ENCODE results near the gene KDM2A.
"Not testable (repeated sequence)": the region's sequence is repeated elsewhere in the genome, so short reads cannot be mapped to it uniquely, and the experiment has no call there.

Gene KDM2A

DNA sequence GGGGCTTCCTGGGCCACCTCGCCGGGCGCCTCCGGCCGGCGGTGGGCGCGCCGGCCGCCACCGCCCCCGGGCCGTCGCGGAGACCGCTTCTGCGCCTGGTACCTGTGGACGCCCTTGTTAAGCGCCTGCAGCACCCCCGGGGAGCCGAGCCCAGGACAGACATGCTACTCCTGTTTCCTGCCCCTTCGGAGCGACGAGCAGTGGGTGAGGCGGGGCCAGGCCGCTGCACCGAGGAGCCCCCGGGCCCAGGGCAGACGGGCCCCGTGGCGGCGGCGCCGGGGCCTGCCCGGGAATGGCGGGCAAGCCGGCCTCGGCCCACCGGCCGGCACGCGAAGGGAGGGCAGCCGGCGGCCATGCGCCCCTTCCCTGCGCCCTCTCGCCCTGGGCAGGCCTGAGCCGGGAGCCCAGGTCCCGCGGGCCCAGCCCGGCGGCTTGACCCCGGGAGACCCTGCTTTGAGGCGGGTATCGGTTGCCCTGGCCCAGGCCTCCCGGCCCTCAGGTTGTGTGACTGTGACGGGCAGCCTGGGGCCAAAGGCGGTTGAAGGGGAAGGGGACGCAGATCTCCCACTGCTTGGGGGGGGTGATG lies 789 bp upstream of the KDM2A start:
- peak; percentile 42 for DNase-seq (ENCODE audit: low read depth)

DNA sequence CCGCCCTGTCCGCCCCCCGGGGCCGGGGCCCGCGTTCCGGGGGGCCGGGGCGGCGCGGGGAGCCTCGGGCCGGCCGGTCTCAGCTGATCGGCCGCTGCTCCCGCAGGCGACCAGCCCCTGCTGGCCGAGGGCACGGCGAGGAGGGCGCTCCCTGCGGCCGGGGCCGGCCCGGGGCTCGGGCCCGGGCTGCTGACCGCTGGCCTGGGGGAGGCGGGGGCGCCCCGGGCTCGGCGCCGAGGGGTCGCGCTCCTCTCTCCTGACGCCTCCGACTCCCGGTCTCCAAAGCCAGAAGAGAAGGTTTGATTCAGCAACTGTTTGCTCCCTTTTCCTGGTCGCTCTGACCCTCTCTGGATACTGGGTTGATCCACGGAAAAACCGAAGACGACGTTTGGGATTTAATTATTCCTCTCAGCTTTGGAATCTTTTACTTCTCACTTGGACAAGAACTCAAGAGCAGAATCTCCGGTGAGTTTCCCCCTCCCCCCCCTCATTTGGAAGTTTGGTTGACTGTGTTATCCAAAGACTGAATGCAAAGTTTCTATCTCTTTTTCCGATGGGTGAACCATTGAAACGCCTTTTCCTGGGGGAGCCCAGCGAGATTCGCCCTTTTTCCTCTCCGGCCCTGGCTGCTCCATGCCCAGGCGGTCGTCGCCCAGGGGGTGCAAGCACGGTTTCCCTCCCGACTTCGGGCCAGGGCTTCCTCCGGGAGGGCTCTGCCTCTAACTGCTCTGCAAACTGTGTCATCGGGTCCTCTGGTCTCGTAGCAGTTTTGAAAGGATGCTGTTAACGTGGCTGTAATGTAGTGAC lies 725 bp downstream of the KDM2A start:
- DNase-seq (ENCODE audit: low read depth), result no peak

DNA sequence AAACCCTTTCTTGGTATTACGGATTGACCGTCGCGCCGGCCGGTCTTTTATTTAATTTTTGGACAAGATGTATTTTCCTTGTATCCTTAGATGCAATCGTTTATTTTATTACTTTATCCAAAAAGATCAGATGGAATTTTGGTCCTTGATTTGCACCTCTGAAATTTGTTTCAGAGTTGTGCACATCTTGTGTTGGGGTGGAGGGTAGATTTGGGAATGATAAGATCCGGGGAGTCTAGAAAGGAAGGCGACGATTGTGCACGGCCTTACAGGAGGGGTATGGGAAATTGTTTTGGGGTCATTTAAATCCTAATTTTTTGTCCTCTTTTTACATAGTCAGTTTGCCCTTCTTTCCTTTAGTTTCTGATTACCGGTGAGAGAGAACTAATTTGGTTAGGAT lies 1.4 kb downstream of the KDM2A start:
- DNase-seq (ENCODE audit: low read depth), result no peak

DNA sequence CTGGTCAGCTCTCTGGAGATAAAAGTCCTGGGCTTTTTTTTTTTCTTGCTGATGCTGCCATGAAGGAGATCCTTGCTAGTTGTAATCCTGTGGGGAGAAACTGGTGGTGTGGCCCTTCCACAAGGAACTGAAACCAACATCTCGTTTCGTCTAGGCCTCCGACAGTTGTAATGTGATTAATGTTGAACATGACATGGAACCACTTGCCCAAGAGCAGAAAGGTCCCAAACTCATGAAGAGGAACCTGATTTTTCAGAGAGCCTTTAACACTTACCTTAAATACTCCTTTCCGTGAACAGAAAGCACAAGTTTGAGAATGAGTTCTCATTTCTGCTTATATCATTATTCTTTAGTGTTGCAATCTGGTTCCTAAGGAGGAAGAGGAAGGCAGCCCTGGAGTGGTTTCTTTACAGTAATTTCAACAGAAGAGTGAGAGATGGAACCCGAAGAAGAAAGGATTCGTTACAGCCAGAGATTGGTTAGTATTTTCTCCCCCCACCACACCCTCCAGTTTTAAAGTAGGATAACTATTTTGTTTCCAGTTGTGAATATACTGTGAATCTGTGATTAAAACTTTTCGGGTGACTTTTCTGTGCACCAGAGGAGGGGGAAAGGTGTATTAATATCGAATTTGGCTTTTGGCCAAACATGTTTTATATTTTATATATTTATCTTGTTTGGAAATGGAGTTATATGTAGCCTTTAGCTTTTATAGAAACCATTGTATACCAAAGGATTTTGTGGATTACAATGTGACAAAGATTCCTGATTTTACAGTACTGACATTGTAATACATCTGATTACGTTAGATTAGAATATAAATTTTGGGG lies 2.0 kb downstream of the KDM2A start:
- no peak for DNase-seq (ENCODE audit: low read depth)

DNA sequence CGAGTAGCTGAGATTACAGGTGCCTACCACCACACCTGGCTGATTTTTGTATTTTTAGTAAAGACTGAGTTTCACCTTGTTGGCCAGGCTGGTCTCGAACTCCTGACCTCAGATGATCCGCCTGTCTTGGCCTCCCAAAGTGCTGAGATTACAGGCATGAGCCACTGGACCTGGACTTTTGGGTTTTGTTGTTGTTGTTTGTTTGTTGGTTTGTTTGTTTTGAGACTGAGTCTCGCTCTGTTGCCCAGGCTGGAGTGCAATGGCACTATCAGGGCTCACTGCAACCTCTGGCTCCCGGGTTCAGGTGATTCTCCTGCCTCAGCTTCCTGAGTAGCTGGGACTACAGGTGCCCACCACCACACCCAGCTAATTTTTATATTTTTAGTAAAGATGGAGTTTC lies 4.7 kb downstream of the KDM2A start:
- DNase-seq (ENCODE audit: low read depth), result not testable (repeated sequence)

DNA sequence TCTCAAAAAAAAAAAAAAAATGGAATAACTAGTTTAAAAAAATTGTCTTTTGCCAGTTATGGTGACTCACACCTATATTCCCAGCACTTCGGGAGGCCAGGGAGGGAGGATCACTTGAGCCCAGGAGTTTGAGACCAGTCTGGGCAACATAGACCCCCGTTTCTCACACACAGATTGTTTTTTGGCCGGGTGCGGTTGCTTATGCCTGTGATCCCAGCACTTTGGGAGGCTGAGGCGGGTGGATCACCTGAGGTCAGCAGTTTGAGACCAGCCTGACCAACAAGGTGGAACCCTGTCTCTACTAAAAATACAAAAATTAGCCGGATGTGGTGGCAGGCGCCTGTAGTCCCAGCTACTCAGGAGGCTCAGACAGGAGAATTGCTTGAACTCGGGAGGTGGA lies 7.2 kb downstream of the KDM2A start:
- not testable (repeated sequence) for DNase-seq (ENCODE audit: low read depth)

DNA sequence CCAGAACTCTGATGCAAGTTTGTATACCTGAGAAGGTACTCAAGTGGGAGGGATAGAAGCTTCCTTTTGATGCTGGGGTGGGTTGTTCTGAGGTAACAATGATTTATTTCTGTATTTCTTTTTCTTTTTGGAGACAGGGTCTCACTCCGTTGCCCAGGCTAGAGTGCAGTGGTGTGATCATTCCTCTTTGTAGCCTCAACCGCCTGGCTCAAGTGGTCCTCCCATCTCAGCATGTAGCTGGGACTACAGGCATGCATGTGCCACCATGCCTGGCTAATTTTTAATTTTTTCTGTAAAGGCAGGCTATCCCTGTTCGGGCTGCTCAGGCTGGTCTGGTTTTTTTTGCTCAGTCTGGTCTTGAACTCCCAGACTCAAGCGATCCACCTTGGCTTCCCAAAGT lies 7.9 kb downstream of the KDM2A start:
- DNase-seq (ENCODE audit: low read depth), result no peak

DNA sequence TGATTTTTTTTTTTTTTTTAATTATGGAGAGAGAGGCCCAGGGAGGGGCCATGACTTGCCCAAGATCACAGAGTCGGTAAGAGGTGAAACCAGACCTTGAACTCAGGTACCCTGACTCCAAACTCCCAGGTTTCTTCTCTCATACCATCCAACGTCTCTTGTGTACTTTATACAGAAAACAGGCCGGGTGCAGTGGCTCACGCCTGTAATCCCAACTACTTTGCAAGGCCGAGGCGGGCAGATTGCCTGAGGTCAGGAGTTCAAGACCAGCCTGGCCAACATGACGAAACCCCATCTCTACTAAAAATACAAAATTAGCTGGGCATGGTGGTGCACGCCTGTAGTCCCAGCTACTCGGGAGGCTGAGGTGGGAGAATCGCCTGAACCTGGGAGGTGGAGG lies 11.8 kb downstream of the KDM2A start:
- DNase-seq (ENCODE audit: low read depth), result not testable (repeated sequence)

DNA sequence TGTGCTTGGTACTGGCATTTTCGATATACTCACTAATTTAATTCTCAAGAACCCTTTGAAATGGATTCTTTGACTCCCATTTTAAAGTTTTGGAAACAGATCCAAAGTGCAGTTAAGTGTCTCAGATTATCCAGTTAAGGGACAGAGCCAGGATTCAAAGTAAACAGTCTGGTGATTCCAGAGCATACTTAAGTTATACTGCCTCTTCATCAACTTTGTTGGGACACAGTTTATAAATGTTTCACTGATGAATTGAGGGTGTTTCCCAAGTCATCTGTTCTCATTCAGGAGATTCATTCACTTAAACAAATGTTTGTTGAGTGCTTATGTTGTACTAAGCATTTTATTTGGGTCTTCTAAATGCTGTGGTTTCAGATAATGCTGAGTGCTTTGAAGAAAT lies 17.1 kb downstream of the KDM2A start:
- no peak for DNase-seq (ENCODE audit: low read depth)

DNA sequence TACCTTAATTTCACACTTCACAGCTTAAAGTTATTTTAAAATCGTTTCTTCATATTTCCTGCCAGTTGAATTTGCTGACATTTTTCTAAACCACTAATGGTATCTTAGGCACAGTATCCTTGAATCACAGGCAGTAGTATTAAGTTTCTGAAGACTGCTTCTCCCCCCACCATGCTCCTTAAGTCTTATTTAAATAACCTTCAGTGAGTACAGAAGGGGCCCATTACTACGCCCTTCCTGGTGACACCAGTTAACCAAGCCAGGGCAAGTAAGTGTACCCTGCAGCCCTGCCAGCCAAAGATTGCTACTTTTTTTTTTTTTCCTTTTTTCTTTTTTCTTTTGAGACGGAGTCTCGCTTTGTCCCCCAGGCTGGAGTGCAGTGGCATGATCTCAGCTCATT lies 19.9 kb downstream of the KDM2A start:
- DNase-seq (ENCODE audit: low read depth), result no peak

DNA sequence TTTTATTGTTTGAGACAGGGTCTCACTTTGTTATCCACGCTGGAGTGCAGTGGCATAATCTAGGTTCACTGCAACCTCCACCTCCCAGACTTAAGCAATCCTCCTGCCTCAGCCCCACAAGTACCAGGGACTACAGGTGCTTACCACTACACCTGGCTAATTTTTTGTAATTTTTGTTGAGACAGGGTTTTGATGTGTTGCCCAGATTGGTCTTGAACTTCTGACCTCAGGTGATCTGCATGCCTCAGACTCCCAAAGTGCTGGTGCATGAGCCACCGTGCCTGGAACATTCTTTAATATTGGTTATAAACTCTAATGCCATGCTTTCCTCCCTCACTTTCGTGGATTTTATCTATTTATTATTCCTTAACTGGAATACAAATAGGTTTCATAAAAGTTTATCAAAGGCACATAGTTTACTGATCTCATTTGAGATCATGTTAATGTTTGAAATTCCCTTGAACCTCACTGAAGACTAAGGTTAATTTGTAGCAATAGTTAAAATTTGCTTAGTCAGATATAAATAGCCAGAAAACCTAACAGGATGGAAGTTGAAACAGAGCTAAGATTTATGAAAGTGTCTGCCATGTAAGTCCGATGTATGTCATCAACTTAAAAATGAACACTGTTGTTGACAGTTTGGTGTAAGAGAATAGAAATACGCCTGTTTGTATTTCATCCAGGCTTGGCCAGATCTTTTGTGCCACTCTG lies 27.6 kb downstream of the KDM2A start:
- no peak for DNase-seq (ENCODE audit: low read depth)

DNA sequence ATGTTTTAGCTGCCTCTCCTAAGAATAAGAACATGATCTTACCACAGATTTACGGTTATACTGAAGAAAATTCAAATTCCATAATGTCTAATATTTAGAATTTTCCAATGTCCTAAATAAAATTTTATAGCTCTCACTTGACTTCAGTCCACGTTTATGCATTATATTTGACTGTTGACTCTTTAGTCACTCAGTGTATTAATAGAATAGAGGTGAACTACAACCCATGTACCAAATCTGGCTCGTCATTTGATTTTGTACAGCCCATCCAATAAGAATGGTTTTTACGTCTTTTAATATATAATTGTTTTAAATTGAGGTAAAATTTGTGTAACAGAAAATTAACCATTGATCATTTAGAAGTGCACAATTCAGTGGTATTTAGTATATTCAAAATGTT lies 34.9 kb downstream of the KDM2A start:
- no peak for DNase-seq (ENCODE audit: low read depth)

DNA sequence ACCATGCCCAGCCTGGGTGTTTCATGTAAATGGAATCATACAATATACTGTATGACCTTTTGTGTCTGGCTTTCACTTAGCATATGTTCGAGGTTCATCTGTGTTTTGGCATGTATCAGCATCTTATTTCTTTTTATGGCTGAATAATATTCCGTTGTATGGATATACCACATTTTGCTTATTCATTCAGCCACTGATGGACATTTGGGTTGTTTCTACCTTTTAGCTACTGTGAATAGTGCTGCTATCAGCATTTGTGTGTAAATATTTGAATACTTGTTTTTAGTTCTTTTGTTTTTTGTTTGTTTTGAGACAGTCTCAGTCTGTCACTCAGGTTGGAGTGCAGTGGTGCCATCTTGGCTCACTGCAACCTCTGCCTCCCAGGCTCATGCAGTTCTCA lies 35.7 kb downstream of the KDM2A start:
- no peak for DNase-seq (ENCODE audit: low read depth)

DNA sequence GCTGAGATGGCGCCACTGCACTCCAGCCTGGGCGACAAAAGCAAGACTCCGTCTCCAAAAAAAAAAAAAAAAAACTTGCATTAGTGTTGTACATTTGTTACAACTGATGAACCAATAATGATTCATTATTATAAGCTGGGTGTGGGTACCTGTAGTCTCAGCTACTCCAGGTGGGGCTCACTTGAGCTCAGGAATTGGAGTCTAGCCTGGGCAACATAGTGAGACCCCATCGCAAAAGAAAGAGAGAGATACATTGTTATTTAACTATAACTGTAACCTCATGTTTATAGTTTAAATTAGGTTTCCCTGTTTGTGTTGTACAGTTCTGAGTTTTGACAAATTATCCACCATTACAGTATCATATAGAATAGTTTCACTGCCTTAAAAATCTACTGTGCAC lies 38.6 kb downstream of the KDM2A start:
- no peak for DNase-seq (ENCODE audit: low read depth)

DNA sequence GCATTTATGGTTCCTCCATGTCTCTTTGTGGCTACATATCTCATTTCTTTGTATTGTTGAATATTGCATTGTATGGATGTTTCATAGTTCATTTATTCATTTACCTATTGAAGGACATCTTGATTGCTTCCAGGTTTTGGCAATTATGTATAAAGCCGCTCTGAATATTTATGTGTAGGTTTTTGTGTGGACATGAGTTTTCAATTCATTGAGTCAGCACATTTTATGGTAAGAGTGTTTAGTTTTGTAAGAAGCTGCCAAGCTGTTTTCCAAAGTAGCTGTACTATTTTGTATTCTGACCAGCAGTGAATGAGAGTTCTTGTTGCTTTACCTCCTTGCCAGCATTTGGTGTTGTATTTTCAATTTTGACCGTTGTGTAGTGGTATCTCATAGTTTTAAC lies 39.2 kb downstream of the KDM2A start:
- no peak for DNase-seq (ENCODE audit: low read depth)

DNA sequence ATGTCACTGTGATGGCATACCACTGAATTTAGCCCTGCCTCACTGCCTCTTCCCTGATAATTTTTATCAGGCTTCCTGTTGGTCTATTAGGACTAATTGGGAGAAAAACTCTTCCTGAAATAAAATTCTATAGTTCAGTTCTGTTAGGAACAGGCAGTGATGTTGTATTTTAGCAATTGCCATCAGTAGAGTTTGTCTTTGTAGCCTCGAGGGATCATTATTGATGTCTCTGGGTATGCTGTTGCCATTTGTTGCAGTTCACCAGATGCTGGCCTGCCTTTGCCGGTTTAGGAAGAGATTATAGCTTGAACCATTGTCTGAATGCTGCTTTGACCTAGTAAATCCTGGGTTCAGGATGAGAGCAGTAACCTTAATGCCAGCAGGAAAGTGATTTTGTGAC lies 41.0 kb downstream of the KDM2A start:
- no peak for DNase-seq (ENCODE audit: low read depth)

DNA sequence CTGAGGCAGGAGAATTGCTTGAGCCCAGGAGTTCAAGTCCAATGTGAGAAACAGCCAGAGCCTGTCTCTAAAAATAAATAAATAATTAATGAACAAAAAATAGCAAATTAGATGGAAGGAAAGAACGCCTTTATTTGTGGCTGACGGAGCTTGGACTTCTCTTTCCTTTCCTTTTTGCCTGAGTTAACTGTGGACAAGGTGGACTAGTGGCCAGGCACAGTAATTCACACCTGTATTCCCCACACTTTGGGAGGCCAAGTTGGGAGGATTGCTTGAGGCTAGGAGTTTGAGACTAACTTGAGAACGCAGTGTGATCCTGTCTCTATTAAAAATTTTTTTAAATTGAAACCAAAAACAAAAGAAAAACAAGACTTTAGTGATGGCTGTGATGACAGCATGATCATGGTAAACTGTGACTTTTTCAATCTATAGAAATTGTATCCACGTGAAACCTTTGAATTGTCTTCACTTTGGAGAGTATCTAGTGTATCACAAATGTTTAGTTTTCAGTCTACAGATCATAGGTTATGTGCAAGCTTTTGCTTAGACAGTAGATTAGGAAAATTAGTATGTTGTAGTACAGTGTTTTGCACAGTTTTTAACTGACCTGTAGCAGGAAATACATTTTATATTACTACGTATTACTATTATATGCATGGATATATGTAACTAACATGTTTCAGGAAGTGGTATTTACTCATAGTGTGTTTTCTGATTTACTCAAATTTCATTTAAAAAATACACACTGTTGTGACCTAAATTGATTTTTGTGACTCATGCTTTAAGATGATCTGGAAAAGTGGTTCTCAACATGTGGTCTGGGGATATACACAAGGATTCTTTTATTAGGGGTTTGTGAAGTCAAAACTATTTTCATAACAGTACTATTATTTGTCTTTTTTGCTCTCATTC lies 42.1 kb downstream of the KDM2A start:
- no peak for DNase-seq (ENCODE audit: low read depth)

DNA sequence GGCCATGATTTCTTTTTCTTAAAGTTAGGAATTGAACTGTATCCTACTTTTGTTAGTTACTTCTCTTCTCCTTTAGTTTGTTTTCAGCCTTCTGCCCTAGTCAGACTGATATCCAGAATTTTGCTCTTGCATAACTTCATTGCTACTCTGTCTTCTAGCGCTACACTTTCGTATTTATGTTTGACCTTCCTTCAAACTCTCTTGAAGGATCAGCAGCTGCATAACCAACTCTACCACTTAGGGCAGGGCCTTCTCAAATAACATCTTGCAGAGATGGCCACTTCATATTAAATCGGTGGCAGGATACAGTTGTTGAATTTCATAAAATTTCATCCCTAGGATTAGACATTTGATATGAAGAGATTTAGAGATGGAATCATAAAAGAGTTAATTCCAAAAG lies 43.9 kb downstream of the KDM2A start:
- no peak for DNase-seq (ENCODE audit: low read depth)

DNA sequence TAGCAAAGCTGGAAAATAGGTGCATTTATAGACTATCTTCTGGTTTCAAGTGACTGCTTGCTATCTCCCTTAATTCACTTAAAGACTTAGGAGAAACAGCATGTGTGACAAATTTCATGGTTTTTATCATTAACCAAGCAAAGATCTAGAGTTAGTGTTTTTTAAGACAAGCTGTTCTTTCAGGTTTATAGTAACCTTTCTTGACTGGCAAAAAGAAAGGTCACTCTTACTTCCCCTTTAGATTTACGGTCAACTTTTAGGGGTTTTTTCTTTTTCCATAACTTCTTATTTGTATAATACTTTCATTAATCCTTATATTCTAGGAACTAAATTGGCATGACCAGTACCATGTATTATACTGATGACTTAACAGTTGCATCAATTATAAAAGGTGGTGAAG lies 46.6 kb downstream of the KDM2A start:
- DNase-seq (ENCODE audit: low read depth), result no peak

DNA sequence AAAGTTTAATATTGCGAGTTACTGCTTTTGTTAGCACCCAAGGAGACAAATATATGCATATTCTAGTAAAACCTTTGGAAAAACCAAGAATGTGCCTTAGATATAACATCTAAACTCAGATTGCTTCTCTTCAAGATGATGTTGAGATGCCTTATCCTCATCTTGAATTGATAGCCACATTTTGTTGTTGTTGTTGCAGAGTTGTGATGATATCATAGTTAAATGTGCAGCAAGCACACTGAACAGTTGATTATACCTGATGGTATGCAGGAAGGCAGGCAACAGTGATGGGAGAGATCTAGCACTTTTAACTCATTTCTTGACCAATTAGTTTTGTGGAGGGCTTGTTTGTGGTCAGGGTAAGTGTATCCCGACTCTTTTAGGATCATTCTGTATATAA lies 48.0 kb downstream of the KDM2A start:
- no peak for DNase-seq (ENCODE audit: low read depth)

DNA sequence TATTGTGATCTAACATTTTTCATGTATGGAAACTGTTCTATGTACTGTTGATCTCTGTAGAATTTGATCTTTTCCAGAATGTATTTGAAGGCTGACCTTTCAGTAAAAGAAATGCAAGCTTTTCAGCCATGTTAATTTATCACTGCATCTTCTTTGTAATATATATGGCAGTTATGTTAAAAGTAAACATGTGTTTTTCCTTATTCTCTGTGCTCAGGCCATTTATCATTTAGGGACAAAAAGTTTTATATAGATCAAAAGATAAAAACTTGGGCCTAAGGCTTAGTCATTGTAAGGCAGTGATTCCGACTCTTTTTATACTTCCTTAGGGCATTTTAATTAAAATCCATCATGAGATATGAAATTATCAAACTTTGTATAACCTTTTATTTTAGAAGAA lies 48.7 kb downstream of the KDM2A start:
- DNase-seq (ENCODE audit: low read depth), result no peak
